GM18502 (cell line): ENCODE data around the gene FGFBP2.
A peak's percentile ranks its signal among the peaks of the same experiment; 100 is the strongest.

ENCODE experiments used
- ATAC-seq: cut with Tn5 transposase; IDR thresholded peaks from one replicate; pipeline ENCODE4 v1.9.1; 2021; ENCODE audit warnings: mild to moderate bottlenecking; ENCODE audit not compliant: unreplicated experiment, poor library complexity

FGFBP2 gene, protein sequence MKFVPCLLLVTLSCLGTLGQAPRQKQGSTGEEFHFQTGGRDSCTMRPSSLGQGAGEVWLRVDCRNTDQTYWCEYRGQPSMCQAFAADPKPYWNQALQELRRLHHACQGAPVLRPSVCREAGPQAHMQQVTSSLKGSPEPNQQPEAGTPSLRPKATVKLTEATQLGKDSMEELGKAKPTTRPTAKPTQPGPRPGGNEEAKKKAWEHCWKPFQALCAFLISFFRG

GRCh38 chr4:15963001-15963451 is at the start of gene FGFBP2:
TSS of gene FGFBP2 (minus strand) at chr4:15963175. CDS start at chr4:15963129, 46 bp downstream.
- peak; percentile 61 for ATAC-seq

DNA sequence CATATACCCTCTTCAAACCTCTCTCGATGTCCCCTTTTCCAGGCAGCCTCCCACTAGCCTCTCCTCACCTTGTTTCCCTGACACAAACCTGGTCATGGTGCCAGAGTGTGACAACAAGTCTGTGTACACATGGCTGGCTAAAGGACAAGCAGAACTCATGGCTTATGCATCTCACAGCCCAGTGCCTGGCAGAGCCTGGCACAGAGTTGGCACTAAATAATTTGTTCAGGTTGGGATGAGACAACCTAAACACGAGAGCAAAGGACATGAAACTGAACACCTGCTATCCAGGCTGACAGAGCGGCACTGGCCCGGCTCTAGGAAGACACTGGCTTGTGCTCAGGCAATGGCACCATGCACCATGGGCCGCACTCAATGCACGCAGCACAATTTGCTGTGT is 48.2 kb upstream of the FGFBP2 start:
- no peak for ATAC-seq

GRCh38 chr4:16009153-16009552 is 46.2 kb upstream of the FGFBP2 start:
- no peak for ATAC-seq

DNA sequence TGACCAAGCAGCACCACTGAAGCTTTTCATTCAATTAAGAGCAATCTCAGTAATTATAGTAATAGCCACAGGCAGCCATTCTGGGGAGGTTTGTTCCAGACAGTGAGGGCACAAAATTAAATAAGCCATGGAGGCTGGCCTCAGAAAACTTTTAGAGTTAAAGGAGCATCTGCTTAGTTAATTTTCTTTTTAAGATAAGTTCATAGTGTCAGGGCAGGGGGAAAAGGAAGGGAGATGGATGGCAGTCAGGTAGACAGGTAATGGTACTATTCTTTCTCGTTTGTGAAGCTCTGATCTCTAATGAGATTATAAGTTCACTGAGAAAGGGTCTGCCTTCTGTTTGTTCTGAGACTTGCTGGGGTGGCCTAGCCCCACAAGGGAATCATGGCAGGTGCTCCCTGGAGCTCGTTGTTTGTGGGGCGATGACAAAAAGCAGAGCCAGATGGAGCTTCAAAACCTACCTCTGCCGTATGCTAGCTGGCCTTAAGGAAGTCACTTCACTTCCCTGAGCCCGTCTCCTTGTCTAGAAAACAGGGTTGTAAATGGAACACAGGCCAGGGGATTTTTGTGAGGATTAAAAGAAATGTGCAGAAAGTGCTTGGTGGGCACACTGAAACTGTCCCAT is 44.6 kb upstream of the FGFBP2 start:
- no peak for ATAC-seq

GRCh38 chr4:16006771-16007446 is 43.9 kb upstream of the FGFBP2 start:
- ATAC-seq, result no peak

- no peak for ATAC-seq
Measured at GRCh38 chr4:16005676-16006075, 42.7 kb upstream of the FGFBP2 start.

GRCh38 chr4:16001484-16001858 is 38.5 kb upstream of the FGFBP2 start:
- ATAC-seq, result peak; percentile 97

GRCh38 chr4:16000708-16001483 is 37.9 kb upstream of the FGFBP2 start:
- no peak for ATAC-seq

DNA sequence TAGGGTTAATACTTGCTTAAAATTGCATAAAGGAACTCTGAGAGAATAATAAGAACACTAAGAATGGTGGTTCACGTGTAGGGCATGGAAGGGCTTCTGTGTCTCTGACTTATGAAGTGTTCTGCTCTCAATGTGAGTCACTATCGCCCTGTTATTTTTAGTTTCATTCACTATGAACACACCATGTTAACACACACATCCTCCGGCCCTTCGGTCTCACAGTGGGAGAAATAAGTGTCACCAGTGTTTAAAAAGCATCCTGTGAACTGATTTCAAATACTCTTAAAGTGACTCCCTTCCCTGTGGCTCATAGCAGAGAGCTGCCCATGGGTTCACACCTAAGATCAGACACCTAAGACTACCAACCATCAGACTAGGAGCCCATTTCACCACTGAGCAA is 33.8 kb upstream of the FGFBP2 start:
- ATAC-seq, result peak; percentile 52

- ATAC-seq, result no peak
Measured at GRCh38 chr4:15995826-15996225, 32.9 kb upstream of the FGFBP2 start.

DNA sequence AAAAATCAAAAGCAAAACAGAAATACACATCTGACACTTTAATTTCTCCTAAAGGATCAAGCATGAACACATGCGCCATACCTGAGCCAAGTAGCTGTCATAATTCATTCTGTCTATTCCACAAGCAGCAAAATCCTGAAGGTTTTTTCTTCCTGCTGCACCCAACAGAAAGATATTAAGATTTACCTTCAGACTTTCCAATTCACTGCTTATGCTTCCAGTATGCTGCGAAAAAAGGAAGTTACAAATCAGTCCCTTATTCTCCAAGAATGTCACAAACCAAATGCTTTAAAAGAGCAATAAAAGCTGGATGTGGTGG is 29.2 kb upstream of the FGFBP2 start:
- no peak for ATAC-seq

GRCh38 chr4:15990570-15991285 is 27.8 kb upstream of the FGFBP2 start:
- ATAC-seq, result no peak

GRCh38 chr4:15989424-15989823 is 26.4 kb upstream of the FGFBP2 start:
- no peak for ATAC-seq

DNA sequence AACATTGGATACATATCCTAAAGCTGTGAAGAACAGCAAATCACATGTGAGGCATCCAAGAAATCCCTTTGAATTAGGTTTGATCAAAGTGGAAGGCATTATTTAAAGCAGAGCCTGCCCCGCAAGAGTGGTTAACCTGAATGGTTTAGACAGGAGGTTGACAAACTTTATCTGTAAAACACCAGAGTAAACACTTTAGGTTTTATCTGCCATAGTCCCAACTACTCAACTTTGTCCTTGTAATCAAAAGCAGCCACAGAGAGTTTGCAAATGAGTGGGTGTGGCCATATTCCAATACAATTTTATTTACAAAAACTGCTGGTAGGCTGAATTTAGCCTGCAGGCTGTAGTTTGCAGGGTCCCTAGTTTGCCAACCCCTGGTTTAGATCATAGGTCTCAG is 25.2 kb upstream of the FGFBP2 start:
- ATAC-seq, result no peak

DNA sequence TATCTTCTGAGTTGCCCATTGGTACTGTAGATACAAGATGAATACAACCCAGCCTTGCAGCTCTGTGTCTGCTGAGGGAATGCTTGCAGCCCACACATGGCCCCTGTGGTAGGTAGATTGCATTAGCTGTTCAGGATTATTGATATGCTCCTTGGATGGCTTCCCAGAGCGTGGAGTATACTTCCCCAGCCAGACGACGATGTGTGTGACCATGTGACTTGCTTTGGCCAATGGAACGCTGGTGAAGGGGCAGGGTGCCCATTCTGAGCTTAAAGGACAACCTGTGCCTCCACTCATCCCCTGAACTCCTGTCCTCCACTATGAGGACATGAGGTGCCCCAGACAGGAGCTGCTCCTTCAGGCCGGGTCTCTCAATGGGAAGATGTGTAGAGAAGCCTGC is 23.9 kb upstream of the FGFBP2 start:
- no peak for ATAC-seq

GRCh38 chr4:15983610-15984009 is 20.6 kb upstream of the FGFBP2 start:
- no peak for ATAC-seq

GRCh38 chr4:15982842-15983524 is 20.0 kb upstream of the FGFBP2 start:
- ATAC-seq, result no peak

DNA sequence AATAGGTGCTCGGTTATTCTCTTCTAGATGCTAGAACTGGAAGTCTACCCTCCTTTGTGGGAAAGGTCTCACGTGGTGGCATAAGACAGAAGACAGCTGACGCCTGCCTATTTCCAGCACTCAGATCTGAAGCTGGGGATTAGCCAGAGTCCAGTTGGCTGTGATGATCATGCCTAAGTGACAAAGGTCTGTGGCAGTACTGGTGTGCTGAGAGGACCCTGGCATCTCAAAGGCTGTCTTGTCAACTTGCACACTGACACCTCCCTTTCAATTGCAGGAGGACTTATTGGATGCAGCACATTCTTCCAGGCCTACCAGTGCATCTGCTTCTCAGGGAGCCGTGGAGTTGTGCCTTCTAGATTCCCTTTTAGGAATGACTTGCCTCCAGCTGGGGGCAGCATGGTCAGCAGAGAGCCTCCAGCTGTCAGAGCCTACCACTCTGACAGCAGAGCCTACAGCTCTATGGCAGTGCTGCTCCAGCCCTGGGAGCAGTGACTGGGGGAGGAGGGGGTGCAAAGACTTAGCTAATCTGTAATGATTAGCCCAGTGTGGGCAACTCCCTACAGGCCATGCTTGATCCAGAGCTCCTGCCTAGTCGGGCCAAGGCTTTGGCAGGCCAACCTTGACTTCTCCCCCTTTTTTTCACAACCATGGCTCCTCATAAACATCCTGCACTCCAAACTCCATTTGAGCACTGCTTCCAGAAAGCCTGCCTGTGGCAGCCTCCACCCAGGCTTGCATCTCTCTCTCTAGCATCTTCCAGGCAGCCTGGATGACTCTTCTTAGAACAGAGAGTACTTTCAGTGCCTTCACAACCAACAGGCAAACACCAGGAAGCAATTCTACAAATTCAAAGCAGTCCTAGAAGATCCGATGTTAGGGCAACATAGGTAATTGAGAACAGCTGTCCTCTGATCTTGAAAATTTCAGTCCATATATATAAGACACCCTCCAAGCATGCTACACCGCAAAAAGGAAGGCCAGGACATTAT is 13.8 kb upstream of the FGFBP2 start:
- no peak for ATAC-seq
